Tongue (tissue), 2 donors: ENCODE data around the gene ADARB1. TPM values are rescaled to one million over a fixed set of nuclear protein-coding genes. Genes with fewer than 3 reads are reported as not detected.
"Not testable (repeated sequence)": the region's sequence is repeated elsewhere in the genome, so short reads cannot be mapped to it uniquely, and the experiment has no call there.

ENCODE experiments used
- DNase-seq: peaks from one replicate; pipeline ENCODE4 v3.0.0-alpha.2; 2015
- total RNA-seq: library from RNA; depleted of rRNA; stranded (reverse); fragments of >200 nt; gene quantifications from one replicate; pipeline ENCODE4 v1.2.3, GENCODE V29; 2014

ADARB1 gene
- total RNA-seq, 1 donor from 2014 or later = 45.2 TPM

DNA sequence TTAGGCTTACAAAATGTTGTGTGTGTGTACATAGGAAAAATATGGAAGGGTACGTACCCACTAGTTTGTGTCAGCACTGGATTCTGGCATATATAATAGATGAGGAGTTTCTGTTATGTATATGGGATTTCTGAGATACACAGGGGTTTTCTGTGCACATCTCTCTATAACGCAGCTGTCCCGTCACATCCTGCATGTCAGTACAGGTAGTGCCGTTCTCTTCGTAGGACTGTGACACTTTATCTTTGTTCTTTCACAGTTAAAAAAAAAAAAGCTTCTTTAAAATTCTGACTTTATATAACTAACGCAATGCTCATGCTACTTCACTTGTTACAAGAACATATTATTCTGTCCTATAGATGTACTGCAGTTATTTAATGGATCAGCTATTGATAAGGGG lies 42.9 kb downstream of the ADARB1 start:
- DNase-seq = no peak

DNA sequence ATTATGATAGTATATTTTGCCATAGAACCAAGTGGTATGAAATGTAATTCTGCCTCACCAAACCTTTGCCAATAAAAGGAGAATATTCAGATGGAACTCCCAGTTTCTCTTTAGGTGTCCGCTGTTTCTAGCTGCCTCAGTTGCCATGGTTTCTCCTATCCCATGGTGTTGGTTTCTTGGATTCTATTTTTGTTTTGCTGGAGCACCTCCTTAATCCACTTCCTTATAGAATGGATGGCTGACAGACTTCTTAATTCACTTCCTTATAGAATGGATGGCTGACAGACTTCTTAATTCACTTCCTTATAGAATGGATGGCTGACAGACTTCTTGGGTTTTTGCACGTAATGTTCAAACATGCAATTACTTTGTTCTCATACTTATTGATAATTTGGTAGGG lies 43.7 kb downstream of the ADARB1 start:
- no peak for DNase-seq

DNA sequence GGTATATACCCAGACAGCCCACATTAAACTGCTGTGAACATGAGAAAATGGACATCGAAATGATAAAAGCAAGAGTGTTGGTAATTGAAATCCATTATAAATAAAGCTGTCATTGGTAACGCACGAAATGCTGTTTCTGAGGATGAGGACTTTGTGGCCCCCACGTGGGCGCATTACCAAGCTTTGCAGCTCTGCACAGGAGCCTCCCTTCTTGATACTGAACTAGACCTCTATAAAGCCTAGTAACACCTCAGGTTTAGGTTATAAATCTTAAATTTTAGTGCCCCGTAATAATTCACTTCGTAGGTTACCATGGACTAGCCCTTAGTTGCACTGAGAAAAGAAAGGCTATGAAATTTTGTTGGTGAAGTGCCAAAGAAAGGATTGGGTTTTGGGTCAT lies 45.4 kb downstream of the ADARB1 start:
- no peak for DNase-seq

DNA sequence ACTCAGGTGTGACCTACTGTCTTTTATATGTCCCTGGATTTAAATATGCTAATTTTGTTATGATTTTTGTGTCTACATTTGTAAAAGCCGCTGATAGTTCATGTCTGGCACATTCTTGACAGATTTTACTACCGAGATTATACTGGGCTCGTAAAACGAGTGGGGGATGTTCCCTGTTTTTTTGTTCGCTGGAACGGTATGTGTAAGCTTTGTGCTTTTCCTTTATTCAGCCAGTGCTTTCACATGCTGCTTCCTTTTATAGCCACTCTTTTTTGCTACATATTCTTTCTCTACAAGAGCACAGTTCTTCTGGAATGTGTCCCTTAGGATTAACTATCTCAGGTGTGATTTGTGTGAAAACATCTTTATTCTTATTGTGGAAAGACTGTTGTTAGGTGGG lies 46.6 kb downstream of the ADARB1 start:
- DNase-seq = no peak

DNA sequence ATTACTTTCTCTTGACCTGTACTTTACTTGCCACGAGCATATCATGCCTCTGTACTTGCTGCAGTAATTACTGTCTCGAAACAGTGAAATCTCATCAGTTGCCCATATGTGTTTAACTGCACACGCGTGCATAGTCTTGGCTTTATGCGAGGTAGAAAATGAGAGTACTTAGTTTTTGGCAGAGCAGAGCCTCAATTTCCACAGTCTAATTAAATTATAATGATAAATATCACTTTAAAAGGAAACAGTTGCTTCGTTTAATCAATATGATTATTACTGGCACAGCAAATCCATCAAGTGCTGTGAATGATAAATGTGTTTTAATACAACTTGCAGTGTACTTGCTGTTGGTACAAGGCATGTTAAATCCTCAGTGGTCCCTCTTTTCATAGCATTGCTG lies 47.6 kb downstream of the ADARB1 start:
- DNase-seq = no peak

DNA sequence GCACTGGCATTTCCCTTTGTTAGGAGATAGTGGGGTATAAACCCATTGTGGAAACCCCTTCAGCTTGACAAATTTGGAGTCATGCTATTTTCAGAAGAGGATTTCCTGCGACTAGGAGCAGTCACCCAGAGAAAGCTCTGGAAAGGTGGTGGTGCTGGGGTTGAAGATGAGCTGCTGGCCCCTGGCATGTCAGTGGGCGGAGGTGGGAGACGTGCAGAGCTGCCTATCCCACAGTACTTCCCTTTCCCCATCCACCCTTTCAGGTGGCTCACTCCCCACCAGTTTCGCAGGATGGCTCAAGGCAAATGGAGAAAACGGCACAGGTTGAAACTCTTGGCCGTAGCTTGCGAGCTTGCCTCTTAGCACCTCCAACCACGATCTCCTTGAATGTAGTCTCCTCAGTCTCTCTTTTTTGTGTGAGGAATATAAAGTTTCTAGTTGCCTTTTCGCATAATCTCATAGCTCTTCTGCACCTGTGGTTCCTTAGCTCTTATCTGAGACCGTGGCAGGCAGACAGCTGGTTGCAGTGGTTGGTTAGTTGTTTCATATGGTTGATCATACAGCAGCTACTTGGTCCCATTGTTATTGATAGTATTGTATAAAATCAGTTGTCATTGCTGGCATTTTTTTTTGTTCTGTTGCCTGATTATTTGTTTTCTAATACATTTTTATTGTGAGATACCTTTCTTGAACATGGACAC lies 48.2 kb downstream of the ADARB1 start:
- no peak for DNase-seq

DNA sequence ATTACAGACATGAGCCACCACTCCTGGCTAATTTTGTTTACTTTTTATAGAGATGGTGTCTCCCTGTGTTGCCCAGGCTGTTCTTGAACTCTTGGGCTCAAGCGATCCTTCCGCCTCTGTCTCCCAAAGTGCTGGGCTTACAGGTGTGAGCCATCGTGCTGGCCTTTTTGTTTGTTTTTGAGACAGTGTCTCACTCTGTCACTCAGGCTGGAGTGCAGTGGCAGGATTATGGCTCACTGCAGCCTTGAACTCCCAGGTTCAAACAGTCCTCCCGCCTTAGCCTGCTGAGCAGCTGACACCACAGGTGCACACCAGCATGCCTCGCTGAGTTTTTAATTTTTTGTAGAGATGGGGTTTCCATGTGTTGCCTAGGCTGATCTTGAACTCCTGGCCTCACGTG lies 49.1 kb downstream of the ADARB1 start:
- no peak for DNase-seq

DNA sequence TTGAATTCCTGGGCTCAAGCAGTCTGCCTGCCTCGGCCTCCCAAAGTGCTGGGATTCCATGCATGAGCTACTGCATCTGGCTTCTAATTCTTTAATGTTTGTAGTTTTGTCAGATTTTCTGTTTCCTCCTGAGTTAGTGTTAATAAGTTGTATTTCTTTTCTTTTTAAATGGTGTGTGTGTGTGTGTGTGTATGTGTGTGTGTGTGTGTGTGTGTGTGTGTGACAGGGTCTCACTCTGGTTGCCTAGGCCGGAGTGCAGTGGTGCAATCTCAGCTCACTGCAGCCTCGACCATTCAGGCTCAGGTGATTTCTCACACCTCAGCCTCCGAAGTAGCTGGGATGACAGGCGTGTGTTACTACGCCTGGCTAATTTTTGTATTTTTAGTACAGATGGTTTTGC lies 50.2 kb downstream of the ADARB1 start:
- DNase-seq = no peak

DNA sequence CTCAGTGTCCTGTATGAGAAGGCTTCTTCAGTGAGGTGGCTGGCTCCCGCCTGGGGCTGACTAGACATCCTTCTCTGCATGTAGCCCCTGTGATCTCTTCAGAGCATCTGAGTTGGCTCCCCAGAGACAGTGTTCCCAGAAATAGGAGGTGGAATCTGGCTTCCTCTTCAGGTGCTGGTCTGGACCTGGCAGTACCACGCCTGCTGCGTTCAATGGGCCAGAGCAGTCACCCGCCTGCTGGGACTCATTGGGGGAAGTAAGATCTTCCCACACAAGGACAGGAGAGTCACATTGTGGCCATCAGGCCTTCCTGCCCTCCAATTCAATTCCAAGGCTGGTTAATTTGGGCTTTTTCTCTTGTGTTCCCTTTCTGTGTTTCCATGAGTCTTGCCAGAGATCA lies 51.0 kb downstream of the ADARB1 start:
- DNase-seq = no peak

DNA sequence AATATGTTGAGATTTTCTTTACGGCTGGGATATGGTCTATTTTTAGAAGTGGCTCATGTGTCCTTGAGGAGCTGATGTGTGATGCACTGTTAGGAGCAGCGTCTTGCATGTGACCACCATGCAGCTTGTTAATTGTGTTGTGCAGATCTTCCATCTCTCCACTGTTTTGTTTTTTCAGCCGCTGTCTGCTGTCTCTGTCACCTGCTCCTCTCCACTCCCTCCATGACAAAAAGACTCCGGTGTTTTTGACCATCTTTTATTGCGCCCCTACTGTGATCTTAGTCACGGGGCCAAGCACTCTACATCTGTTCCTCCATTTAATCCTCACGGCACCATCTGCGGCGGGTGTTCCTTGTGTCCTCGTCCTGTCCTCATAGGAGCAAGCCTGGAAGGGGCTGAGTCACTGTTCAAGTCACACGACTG lies 51.8 kb downstream of the ADARB1 start:
- peak; percentile 73 for DNase-seq

DNA sequence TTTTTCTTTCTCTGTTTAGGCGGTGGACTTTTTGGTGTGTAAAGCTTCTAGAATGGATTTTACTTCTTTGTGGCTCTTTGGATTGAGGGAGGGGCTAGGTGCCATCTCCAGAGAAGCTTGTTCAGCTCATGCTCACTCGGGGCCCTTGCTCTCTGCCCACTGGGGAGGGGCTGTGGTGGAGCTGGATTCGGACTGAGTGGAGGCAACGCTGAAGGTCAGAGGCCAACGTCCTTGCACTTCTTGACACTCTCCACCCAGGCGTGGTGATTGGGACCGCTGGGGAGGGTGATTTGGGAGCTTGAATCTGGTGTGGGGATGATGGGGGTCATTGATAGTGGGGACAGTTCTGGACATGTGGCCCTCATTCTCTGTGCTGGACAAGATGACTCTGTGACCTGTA lies 52.6 kb downstream of the ADARB1 start:
- DNase-seq = no peak

DNA sequence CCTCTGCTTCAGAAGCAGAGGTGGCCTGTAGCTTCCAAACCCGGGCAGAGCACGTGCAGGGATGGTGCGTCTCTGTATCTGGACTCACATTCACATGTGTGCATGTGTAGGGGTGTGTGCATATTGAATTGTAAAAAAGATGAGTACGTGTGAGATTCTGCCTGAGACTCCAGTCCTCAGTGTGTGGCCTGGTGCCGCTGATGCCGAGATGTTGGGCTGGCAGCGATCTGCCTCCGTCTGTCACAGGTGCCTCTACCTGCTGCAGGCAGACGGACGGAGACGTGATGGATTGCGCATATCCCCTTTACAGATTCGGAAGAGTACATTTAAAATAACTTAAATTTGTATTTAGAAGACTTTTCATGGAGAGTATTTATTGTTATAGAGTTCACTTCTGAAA lies 53.6 kb downstream of the ADARB1 start:
- DNase-seq = no peak

DNA sequence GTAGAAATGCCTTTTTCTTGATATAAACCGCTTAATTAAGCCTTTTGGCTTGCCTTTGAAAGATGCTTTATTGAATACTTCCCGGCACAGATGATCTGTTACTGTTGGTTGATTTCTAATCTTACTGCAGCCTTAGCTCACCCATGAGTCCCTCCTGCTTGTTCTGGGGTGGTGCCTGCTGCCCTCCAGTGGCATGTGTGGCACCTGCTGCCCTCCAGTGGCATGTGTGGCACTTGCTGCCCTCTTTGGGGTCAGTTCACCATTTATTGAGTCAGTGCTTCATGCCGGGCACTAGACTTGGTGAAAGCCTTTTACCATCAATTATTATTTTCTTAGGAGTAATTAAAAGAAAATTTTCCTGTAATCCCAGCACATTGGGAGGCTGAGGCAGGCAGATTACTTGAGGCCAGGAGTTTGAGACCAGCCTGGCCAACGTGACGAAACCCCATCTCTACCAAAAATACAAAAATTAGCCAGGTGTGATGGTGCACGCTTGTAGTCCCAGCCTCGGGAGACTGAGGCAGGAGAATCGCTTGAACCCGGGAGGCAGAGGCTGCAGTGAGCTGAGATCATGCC lies 54.3 kb downstream of the ADARB1 start:
- DNase-seq = peak; percentile 81

DNA sequence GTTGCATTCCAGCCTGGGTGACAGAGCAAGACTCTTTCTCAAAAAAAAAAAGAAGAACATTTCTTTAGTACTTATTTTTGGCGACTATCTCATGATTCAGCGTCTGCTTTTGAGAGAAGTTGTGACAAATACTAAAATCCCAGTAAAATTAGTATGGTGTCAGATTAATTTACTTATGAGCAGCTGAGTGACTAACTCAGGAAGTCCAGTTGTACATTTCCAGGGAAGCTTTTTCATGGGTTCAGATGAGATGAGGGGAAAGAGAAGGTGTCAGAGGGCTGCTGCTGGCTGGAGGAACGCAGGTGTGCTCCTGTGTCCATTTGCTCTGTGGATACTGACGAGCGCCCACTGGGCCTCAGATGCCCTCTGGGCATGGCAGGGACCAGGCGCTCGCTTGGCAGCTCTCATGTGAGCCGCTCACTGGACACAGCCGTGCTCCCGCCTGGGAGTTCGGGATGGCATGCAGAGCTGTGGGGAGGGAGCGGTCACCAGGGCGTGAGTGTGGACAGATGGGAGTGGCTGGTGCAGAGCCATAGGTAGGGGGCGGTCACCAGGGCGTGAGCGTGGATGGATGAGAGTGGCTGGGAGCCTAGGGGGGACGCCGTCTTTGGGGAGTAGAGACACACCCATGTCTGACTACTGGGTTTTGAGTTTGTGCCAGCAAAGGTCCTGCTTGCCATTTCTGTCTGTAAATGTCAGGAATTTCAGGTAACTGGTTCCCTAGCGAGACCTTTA lies 55.0 kb downstream of the ADARB1 start:
- DNase-seq = no peak

DNA sequence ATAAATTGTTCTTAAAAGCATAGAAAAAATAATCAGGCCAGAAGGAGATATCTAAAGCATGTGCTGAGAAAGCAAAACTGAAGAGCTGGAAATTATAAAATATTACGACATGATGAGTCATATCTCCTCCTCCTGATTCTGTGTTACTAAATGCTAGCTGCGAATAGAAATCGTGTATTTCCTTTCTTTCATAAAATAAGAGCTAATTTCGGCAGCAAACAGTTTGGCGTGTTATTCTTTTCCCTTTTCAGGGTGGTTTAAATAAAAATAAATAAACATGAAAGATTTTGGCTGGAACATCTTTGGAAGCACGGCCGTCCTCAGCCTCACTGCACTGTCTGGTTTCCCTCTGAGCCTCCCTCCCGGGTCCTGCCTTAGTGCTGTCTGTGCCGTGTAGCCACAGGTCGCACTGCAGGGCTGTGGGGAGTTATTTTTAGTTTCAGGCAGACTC lies 56.0 kb downstream of the ADARB1 start:
- DNase-seq = peak; percentile 58

DNA sequence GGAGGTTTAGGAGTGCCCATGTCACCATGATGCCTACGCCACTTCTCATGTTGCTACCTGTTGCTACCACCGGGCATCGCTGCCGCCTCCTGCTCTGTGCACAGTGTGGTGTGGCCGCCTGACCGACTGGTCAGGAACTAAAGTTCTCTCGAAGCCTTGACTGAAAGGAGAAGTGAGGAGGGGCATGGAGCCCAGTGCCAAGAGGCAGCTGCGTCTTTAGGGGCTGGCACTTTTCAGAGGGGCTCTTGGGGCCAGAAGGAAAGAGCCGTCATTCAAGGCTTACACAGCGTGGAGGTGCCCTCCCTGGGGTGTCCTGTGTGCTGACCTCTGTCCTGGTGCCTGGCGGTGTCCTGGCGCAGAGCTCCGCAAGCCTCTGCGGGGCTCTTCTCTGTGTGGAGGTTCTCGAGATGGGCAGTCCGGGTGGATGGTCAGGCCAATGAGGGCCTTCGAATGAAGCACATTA lies 57.2 kb downstream of the ADARB1 start:
- DNase-seq = no peak

DNA sequence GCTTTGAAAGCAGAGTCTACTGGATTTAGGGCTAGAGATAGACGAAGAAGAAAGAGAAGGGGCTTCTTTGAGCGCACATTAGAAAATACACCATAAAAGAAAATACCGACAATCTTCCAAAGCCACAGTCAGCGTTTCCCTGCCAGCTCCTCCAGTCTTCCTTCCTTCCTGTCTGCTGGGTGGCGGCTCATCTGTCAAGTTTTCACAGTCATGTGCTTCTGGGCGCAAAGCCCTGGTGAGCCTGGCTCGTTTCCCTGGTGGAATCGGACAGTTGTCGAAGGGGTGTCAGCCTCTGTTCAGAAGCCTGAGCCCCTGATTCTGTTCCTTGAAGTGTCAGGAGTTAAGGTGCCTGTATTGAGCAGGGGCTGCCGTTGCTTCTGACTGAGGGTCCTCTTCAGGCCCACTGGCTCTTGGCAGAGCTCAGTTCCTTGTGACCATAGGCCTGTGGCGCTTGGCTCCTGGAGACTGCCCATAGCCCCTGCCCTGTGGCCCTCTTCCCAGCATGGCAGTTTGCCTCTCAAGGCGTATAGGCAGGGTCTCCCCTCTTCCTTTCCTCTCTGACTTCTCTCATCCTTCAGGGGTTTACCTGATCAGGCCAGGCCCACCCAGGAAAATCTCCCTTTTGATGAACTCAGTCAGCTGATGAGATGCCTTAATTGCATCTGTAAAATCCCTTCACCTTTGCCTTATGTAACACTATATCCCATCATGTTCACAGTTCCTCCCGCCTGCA lies 58.6 kb downstream of the ADARB1 start:
- DNase-seq = no peak

DNA sequence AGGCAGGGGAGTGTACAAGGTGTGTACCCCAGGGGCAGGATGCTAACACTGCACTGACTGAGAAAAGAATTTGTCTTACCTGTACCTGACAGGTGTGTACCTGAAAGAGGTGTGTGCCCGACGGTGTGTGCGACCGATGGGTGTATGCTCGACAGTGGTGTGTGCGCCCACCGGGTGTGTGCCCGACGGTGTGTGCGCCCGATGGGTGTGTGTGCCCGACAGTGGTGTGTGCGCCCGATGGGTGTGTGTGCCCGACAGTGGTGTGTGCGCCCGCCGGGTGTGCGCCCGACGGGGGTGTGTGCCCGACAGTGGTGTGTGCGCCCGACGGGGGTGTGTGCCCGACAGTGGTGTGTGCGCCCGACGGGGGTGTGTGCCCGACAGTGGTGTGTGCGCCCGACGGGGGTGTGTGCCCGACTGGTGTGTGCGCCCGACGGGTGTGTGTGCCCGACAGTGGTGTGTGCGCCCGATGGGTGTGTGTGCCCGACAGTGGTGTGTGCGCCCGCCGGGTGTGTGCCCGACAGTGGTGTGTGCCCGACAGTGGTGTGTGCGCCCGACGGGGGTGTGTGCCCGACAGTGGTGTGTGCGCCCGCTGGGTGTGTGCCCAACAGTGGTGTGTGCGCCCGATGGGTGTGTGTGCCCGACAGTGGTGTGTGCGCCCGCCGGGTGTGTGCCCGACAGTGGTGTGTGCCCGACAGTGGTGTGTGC lies 59.3 kb downstream of the ADARB1 start:
- not testable (repeated sequence) for DNase-seq

DNA sequence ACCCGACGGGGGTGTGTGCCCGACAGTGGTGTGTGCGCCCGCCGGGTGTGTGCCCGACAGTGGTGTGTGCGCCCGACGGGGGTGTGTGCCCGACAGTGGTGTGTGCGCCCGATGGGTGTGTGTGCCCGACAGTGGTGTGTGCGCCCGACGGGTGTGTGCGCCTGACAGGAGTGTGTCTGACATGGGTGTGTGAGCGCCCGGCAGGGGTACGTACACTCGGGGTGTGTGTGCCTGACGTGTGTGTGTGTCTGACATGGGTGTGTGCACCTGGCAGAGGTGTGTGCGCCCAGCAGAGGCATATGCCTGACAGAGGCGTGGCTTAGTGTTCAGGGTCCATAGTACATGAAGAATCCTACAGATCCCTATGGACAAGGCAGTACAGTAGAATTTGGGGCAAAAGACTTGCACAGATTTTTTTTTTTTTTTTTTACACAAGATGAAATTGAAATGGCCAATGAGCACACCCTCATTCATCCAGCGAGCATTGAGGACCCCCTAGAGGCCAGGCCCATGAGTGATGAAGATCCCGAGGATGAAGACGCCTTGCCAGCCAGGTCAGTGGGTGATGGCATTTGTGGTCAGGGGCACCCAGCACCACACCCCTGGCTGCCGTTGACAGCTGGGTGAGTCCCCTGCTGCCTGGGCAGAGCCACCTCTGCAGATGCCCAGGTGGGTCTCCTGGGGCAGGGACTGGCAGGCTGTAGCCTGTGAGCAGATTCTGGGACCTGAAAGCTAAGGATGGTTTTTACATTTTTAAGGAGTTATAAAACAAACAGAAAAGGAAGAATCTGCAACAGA lies 60.1 kb downstream of the ADARB1 start:
- no peak for DNase-seq

DNA sequence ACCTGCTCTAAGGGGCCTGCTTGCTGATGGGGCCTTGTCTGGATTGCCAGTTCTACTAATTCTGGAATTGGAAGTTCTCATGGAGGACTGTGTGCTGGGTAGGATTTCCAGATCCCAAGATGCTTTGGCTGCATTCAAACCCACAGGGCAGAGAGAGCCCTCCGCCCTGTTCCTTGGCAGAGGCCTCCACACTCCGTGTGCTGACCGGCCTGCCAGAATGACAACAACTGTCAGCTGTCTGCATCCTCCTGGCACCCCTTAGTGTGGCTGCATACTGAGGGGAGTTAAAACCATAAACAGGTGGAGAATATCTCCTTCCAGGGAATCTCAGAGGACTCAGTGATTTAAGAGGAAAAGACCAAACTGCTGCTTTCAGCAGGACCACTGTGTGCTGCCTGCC lies 60.7 kb downstream of the ADARB1 start:
- peak; percentile 93 for DNase-seq

DNA sequence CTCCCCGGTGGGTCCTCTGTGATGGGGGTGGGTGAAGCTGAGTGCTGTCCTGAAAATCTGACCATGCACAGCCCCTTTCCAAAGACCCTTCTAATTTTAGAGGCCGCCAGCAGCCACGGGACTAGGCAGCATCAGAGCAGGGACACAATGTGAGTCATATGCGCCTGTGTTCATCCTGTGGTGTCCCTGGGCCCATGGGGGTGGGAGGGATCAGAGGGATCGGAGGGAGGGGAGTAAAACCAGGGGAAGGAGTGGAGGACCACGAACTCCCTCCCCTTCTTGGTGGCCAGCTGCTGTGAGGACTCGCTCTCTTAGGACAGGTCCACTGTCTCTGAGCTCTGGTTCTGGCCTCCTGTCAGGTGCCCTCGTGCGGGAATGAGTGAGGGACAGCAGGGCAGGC lies 61.5 kb downstream of the ADARB1 start:
- DNase-seq = peak; percentile 47
